ENCODE measurements around the gene PRX.
"Not testable (repeated sequence)": the region's sequence is repeated elsewhere in the genome, so short reads cannot be mapped to it uniquely, and the experiment has no call there.

The PRX gene

GRCh38 chr19:40389404-40390083, 23.6 kb downstream of the PRX start:
- Mint-ChIP-seq H3K36me3 (no peaks in the 10 kb centered on the region), H3K9me3 (no peaks in the 10 kb centered on the region), H3K27ac (no peak overlapping the region), H3K27me3 (peaks cover 21% of the 10 kb centered on the region), H3K4me1 (no peaks in the 10 kb centered on the region), H3K4me3 (no peak overlapping the region)
- no peak for ATAC-seq

GRCh38 chr19:40388481-40388880, 24.7 kb downstream of the PRX start:
- no peaks in the 10 kb centered on the region for H3K36me3 Mint-ChIP-seq
- H3K27me3 Mint-ChIP-seq = peaks cover 21% of the 10 kb centered on the region
- no peak overlapping the region for H3K4me3 Mint-ChIP-seq
- H3K4me1 Mint-ChIP-seq = no peaks in the 10 kb centered on the region
- no peak overlapping the region for H3K27ac Mint-ChIP-seq
- no peak for ATAC-seq
- no peaks in the 10 kb centered on the region for H3K9me3 Mint-ChIP-seq

- ATAC-seq = no peak
- Mint-ChIP-seq H3K4me3 (no peak overlapping the region), H3K36me3 (no peaks in the 10 kb centered on the region), H3K9me3 (no peaks in the 10 kb centered on the region), H3K4me1 (no peaks in the 10 kb centered on the region), H3K27me3 (peaks cover 21% of the 10 kb centered on the region), H3K27ac (no peak overlapping the region)
Observed at GRCh38 chr19:40387155-40387554, 26.0 kb downstream of the PRX start.

GRCh38 chr19:40383668-40384248, 29.4 kb downstream of the PRX start:
- Mint-ChIP-seq H3K36me3 (no peaks in the 10 kb centered on the region), H3K27ac (no peak overlapping the region)

GRCh38 chr19:40381321-40381720, 31.9 kb downstream of the PRX start:
- Mint-ChIP-seq H3K4me3 (no peak overlapping the region), H3K36me3 (peaks cover 16% of the 10 kb centered on the region), H3K27ac (no peak overlapping the region), H3K27me3 (no peaks in the 10 kb centered on the region), H3K9me3 (no peaks in the 10 kb centered on the region), H3K4me1 (no peaks in the 10 kb centered on the region)
- no peak for ATAC-seq

More at GRCh38 chr19:40383668-40384248, 29.4 kb downstream of the PRX start:
- no peaks in the 10 kb centered on the region for H3K4me1 Mint-ChIP-seq
- peaks cover 9% of the 10 kb centered on the region for H3K27me3 Mint-ChIP-seq
- no peaks in the 10 kb centered on the region for H3K9me3 Mint-ChIP-seq
- H3K4me3 Mint-ChIP-seq = no peak overlapping the region
- no peak for ATAC-seq

GRCh38 chr19:40380199-40381037, 32.8 kb downstream of the PRX start:
- no peak for ATAC-seq
- Mint-ChIP-seq H3K4me1 (no peaks in the 10 kb centered on the region), H3K9me3 (no peaks in the 10 kb centered on the region), H3K27me3 (no peaks in the 10 kb centered on the region), H3K36me3 (peaks cover 25% of the 10 kb centered on the region), H3K4me3 (no peak overlapping the region), H3K27ac (no peak overlapping the region)

- Mint-ChIP-seq H3K27ac (no peak overlapping the region), H3K4me3 (no peak overlapping the region), H3K9me3 (no peaks in the 10 kb centered on the region), H3K4me1 (no peaks in the 10 kb centered on the region), H3K36me3 (peaks cover 33% of the 10 kb centered on the region), H3K27me3 (no peaks in the 10 kb centered on the region)
- ATAC-seq = no peak
Observed at GRCh38 chr19:40379446-40380198, 33.6 kb downstream of the PRX start.

- Mint-ChIP-seq H3K4me3 (no peak overlapping the region), H3K27me3 (no peaks in the 10 kb centered on the region), H3K9me3 (no peaks in the 10 kb centered on the region), H3K27ac (no peak overlapping the region), H3K4me1 (no peaks in the 10 kb centered on the region), H3K36me3 (peaks cover 38% of the 10 kb centered on the region)
- no peak for ATAC-seq
Observed at GRCh38 chr19:40378509-40378908, 34.7 kb downstream of the PRX start.

GRCh38 chr19:40377876-40378385, 35.2 kb downstream of the PRX start:
- no peak for ATAC-seq
- Mint-ChIP-seq H3K27me3 (no peaks in the 10 kb centered on the region), H3K4me1 (no peaks in the 10 kb centered on the region), H3K9me3 (no peaks in the 10 kb centered on the region), H3K27ac (no peak overlapping the region), H3K36me3 (peaks cover 41% of the 10 kb centered on the region), H3K4me3 (no peak overlapping the region)

- Mint-ChIP-seq H3K27ac (no peak overlapping the region), H3K4me1 (no peaks in the 10 kb centered on the region), H3K36me3 (peaks cover 48% of the 10 kb centered on the region), H3K27me3 (no peaks in the 10 kb centered on the region), H3K9me3 (no peaks in the 10 kb centered on the region), H3K4me3 (no peak overlapping the region)
- ATAC-seq = no peak
Observed at GRCh38 chr19:40376286-40376862, 36.8 kb downstream of the PRX start.

GRCh38 chr19:40374084-40374483, 39.1 kb downstream of the PRX start:
- Mint-ChIP-seq H3K4me3 (no peak overlapping the region), H3K4me1 (no peaks in the 10 kb centered on the region), H3K9me3 (no peaks in the 10 kb centered on the region), H3K27ac (no peak overlapping the region), H3K27me3 (no peaks in the 10 kb centered on the region), H3K36me3 (peaks cover 62% of the 10 kb centered on the region)
- ATAC-seq = no peak

- H3K27me3 Mint-ChIP-seq = no peaks in the 10 kb centered on the region
- no peak for ATAC-seq
- H3K4me1 Mint-ChIP-seq = no peaks in the 10 kb centered on the region
Observed at GRCh38 chr19:40371802-40372122, 41.4 kb downstream of the PRX start.

GRCh38 chr19:40370997-40371801, 42.0 kb downstream of the PRX start:
- Mint-ChIP-seq H3K36me3 (peaks cover 44% of the 10 kb centered on the region), H3K27ac (no peak overlapping the region), H3K9me3 (no peaks in the 10 kb centered on the region), H3K4me1 (no peaks in the 10 kb centered on the region), H3K4me3 (no peak overlapping the region), H3K27me3 (no peaks in the 10 kb centered on the region)
- no peak for ATAC-seq

More at GRCh38 chr19:40371802-40372122, 41.4 kb downstream of the PRX start:
- no peak overlapping the region for H3K27ac Mint-ChIP-seq
- H3K4me3 Mint-ChIP-seq = no peak overlapping the region
- H3K36me3 Mint-ChIP-seq = peaks cover 50% of the 10 kb centered on the region
- H3K9me3 Mint-ChIP-seq = no peaks in the 10 kb centered on the region

GRCh38 chr19:40370253-40370652, 42.9 kb downstream of the PRX start:
- not testable (repeated sequence) for H3K27ac Mint-ChIP-seq, H3K4me3 Mint-ChIP-seq, H3K9me3 Mint-ChIP-seq

More at GRCh38 chr19:40370253-40370652, 42.9 kb downstream of the PRX start:
- H3K4me1 Mint-ChIP-seq, ATAC-seq, H3K27me3 Mint-ChIP-seq: not testable (repeated sequence)
- H3K36me3 Mint-ChIP-seq = peaks cover 35% of the 10 kb centered on the region
